Stomach (tissue), 4 donors: ENCODE data around the gene NEIL1.

Source experiments
- CTCF ChIP-seq, 7 experiments: fragments of 450-650 bp in 4 of 7; fragments of 200-600 bp in 3 of 7; sonication (generic) in 3 of 7; IDR thresholded peaks; one replicate each; pipeline ENCODE4 v1.5.1; 2016 to 2019; ENCODE audit warnings: antibody characterized with exemption in 7 of 7, control low read depth in 2 of 7, mild to moderate bottlenecking in 1 of 7
- EP300 ChIP-seq: sonication (generic); formaldehyde crosslinking; IDR thresholded peaks from one replicate; pipeline ENCODE4 v1.6.1; 2017; ENCODE audit warnings: antibody characterized with exemption
- POLR2A ChIP-seq, 4 donors: fragments of 450-650 bp; IDR thresholded peaks; one replicate each; pipeline ENCODE4 v1.6.1; 2016; ENCODE audit warnings: antibody characterized with exemption in 4 of 4, control low read depth in 2 of 4, mild to moderate bottlenecking in 1 of 4, moderate library complexity in 1 of 4
- POLR2AphosphoS5 ChIP-seq, 3 donors: sonication (generic); formaldehyde crosslinking; IDR thresholded peaks; one replicate each; pipeline ENCODE4 v1.6.1; 2016; ENCODE audit warnings: antibody characterized with exemption in 3 of 3

DNA sequence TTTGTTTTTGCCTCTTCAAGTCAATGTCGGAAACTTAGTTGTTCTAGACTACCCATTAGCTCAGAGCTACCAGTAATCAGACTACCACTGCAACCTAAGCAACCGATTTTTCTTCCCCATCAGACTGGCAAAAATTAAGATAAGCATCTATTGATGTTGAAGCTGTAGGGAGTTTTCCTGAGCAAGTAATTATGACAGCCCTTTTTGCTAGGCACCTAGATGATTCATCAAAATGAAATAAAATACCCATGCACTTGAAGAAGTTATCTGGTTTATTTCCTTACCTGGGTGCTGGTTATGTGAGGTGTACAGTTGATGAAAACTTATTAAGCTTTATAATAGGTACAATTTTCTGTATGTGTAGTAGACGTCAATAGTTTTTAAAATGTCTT lies 11.5 kb upstream of the NEIL1 start:
- TF ChIP-seq CTCF (IDR thresholded peaks at IDR 0.05) = no peak
- no peak for TF ChIP-seq EP300
- TF ChIP-seq POLR2A (IDR thresholded peaks at IDR 0.05) = no peak
- TF ChIP-seq POLR2AphosphoS5 (IDR thresholded peaks at IDR 0.05) = no peak
